Esophagus squamous epithelium (tissue), 4 donors: ENCODE measurements around the gene DGCR6L.
"Not testable (repeated sequence)": the region's sequence is repeated elsewhere in the genome, so short reads cannot be mapped to it uniquely, and the experiment has no call there.

Experiments used
- CTCF ChIP-seq, 6 experiments: fragments of 450-650 bp in 4 of 6; fragments of 200-600 bp in 2 of 6; sonication (generic) in 2 of 6; IDR thresholded peaks; one replicate each; pipeline ENCODE4 v1.5.1; 2016 to 2019; ENCODE audit warnings: antibody characterized with exemption in 6 of 6, mild to moderate bottlenecking in 4 of 6, moderate library complexity in 4 of 6
- POLR2A ChIP-seq, 4 donors: fragments of 450-650 bp; IDR thresholded peaks; one replicate each; pipeline ENCODE4 v1.6.1; 2017; ENCODE audit warnings: antibody characterized with exemption in 4 of 4, mild to moderate bottlenecking in 4 of 4, moderate library complexity in 3 of 4

GRCh38 chr22:20357967-20358366 lies 38.1 kb upstream of the DGCR6L start:
- not testable (repeated sequence) for TF ChIP-seq CTCF, POLR2A (IDR thresholded peaks at IDR 0.05)
